A549 (cell line): ENCODE measurements around the gene ADAM19.

Experiments used
- BHLHE40 ChIP-seq: IDR thresholded peaks from 2 replicates; pipeline ENCODE4 v1.6.1; 2012; ENCODE audit warnings: low read depth, low read length, inconsistent platforms
- CEBPB ChIP-seq, 2 experiments: fragments of >200 bp in 1 of 2; sonication (Bioruptor Twin) in 1 of 2; formaldehyde crosslinking in 1 of 2; IDR thresholded peaks; 2 replicates each; pipeline ENCODE4 v1.6.1; 2012 to 2016
- CHD2 ChIP-seq: fragments of 150-350 bp; IDR thresholded peaks from 2 replicates; pipeline ENCODE4 v1.6.1; 2014; ENCODE audit warnings: low read length; ENCODE audit not compliant: partially characterized antibody
- CTCF ChIP-seq: fragments of >200 bp; sonication (Bioruptor Twin); formaldehyde crosslinking; IDR thresholded peaks from 3 replicates; pipeline ENCODE4 v1.5.1; 2016
- EHMT2 ChIP-seq: fragments of 200-600 bp; sonication (generic); IDR thresholded peaks from 2 replicates; pipeline ENCODE4 v1.6.1; 2016; ENCODE audit warnings: antibody characterized with exemption, low read depth, mild to moderate bottlenecking, moderate library complexity
- JUN ChIP-seq, 2 experiments: fragments of >200 bp; sonication (Bioruptor Twin); formaldehyde crosslinking; IDR thresholded peaks; 2 replicates in 1 of 2; 3 replicates in 1 of 2; pipeline ENCODE4 v1.6.1; 2016 to 2017
- KDM1A ChIP-seq: fragments of 200-600 bp; sonication (generic); IDR thresholded peaks from 2 replicates; pipeline ENCODE4 v1.6.1; 2016; ENCODE audit warnings: low read depth, mild to moderate bottlenecking
- MAX ChIP-seq: IDR thresholded peaks from 2 replicates; pipeline ENCODE4 v1.6.1; 2012
- POLR2A ChIP-seq: IDR thresholded peaks from 2 replicates; pipeline ENCODE4 v1.6.1; 2012; ENCODE audit warnings: mild to moderate bottlenecking, low read length
- RAD21 ChIP-seq, 2 experiments: fragments of >200 bp in 1 of 2; sonication (Bioruptor Twin) in 1 of 2; formaldehyde crosslinking in 1 of 2; IDR thresholded peaks in 1 of 2; conservative IDR thresholded peaks in 1 of 2; 2 replicates in 1 of 2; 3 replicates in 1 of 2; pipeline ENCODE4 v1.6.1; 2012 to 2018; ENCODE audit warnings: inconsistent platforms in 1 of 2
- REST ChIP-seq: fragments of 200-600 bp; sonication (generic); IDR thresholded peaks from 2 replicates; pipeline ENCODE4 v1.6.1; 2016; ENCODE audit warnings: antibody characterized with exemption, mild to moderate bottlenecking, moderate library complexity
- USF2 ChIP-seq: fragments of 450-650 bp; IDR thresholded peaks from 2 replicates; pipeline ENCODE4 v1.6.1; 2014; ENCODE audit warnings: antibody characterized with exemption
- ZNF302 ChIP-seq: fragments of 250-450 bp; sonication (Bioruptor Pico); IDR thresholded peaks from 2 replicates; pipeline ENCODE4 v1.9.0; 2021; ENCODE audit warnings: inconsistent platforms, mild to moderate bottlenecking, moderate library complexity

GRCh38 chr5:157506066-157506590 is 69.4 kb downstream of the ADAM19 start:
- TF ChIP-seq POLR2A (no peak), CEBPB (IDR thresholded peaks at IDR 0.05) (no peak), USF2 (no peak), CTCF (no peak), BHLHE40 (no peak), KDM1A (no peak), RAD21 (conservative IDR thresholded peaks at IDR 0.05 in 1 of 2, IDR thresholded peaks at IDR 0.05 in 1 of 2) (no peak), EHMT2 (no peak), REST (no peak), ZNF302 (CRISPR knock-in tag) (no peak), JUN (IDR thresholded peaks at IDR 0.05) (no peak), CHD2 (no peak), MAX (no peak)
